HepG2 (cell line): ENCODE measurements around the gene RPS6KA5. TPM values are rescaled to one million over a fixed set of nuclear protein-coding genes. Genes with fewer than 3 reads are reported as not detected.
"Not testable (repeated sequence)": the region's sequence is repeated elsewhere in the genome, so short reads cannot be mapped to it uniquely, and the experiment has no call there.

Experiments
- ATAC-seq: fragments of 200-7000 bp; cut with Tn5 transposase; 3 replicates; pipeline ENCODE4 v1.9.1; 2020; ENCODE audit warnings: mild to moderate bottlenecking, moderate library complexity
- BruUV-seq: library from RNA; stranded (reverse); fragments of 400-500 nt; replicated peaks from 2 replicates; lab custom pipeline; 2021; lab: Mats Ljungman, UMichigan
- CTCF ChIA-PET: fragments of 300-600 bp; formaldehyde crosslinking; extraction: SDS; loops from one replicate; lab custom pipeline; 2021; ENCODE audit warnings: low total read pairs, inconsistent platforms, low intra/inter-chr PET ratio; lab: Yijun Ruan, JAX
- POLR2A ChIA-PET: fragments of 350-600 bp; sonication (Branson Sonifier 250); formaldehyde crosslinking; loops from one replicate; lab custom pipeline; 2020; ENCODE audit warnings: antibody characterized with exemption, inconsistent platforms; lab: Yijun Ruan, JAX
- DNase-seq: peaks from one replicate; pipeline ENCODE4 v3.0.0-alpha.2; 2015; ENCODE audit warnings: low spot score
- FAIRE-seq: peaks from 3 replicates; lab custom pipeline; 2011; peaks lifted over from hg19 to GRCh38; lab: Jason Lieb, UNC
- H2AFZ ChIP-seq: one replicate; pipeline ENCODE4 v1.6.1; 2011; ENCODE audit warnings: low read length, inconsistent platforms
- H3K27ac ChIP-seq: fragments of 300-600 bp; 3 replicates; pipeline ENCODE4 v1.8.0; 2011; ENCODE audit warnings: mixed run types, mild to moderate bottlenecking, mixed read lengths, low read length, inconsistent platforms; ENCODE audit not compliant: insufficient read depth; ENCODE audit errors: extremely low read length
- H3K27me3 ChIP-seq, 2 experiments: fragments of 200-600 bp in 1 of 2; 2 replicates in 1 of 2; 3 replicates in 1 of 2; pipeline versions ENCODE4 v1.6.0 to v1.8.0; 2011; ENCODE audit warnings: low read length in 2 of 2, mild to moderate bottlenecking in 2 of 2, moderate library complexity in 2 of 2, inconsistent platforms in 1 of 2; ENCODE audit not compliant: insufficient read depth in 2 of 2, control insufficient read depth in 1 of 2
- H3K36me3 ChIP-seq, 2 experiments: fragments of 200-600 bp in 1 of 2; replicated peaks in 1 of 2; 2 replicates in 1 of 2; 3 replicates in 1 of 2; pipeline versions ENCODE4 v1.5.1 to v1.8.0; 2011; ENCODE audit warnings: low read length in 2 of 2, inconsistent platforms in 1 of 2; ENCODE audit not compliant: insufficient read depth in 2 of 2, control insufficient read depth in 1 of 2
- H3K4me1 ChIP-seq: 2 replicates; pipeline ENCODE4 v1.5.1; 2012; ENCODE audit warnings: low read length, inconsistent platforms; ENCODE audit not compliant: insufficient read depth
- H3K4me2 ChIP-seq: 2 replicates; pipeline ENCODE4 v1.6.0; 2011; ENCODE audit warnings: low read depth, low read length, inconsistent platforms
- H3K4me3 ChIP-seq, 3 experiments: fragments of 200-600 bp in 1 of 3; sonication (generic), shearing (Covaris generic) in 1 of 3; replicated peaks in 1 of 3; 2 replicates each; pipeline ENCODE4 v1.5.1; 2011 to 2016; ENCODE audit warnings: low read length in 3 of 3, inconsistent platforms in 2 of 3, low read depth in 2 of 3, mild to moderate bottlenecking in 2 of 3, control low read depth in 1 of 3, mixed read lengths in 1 of 3; ENCODE audit not compliant: insufficient read depth in 1 of 3
- H3K79me2 ChIP-seq: one replicate; pipeline ENCODE4 v1.6.1; 2011; ENCODE audit warnings: low read length, inconsistent platforms; ENCODE audit not compliant: insufficient read depth
- H3K9ac ChIP-seq: 2 replicates; pipeline ENCODE4 v1.6.0; 2011; ENCODE audit warnings: mild to moderate bottlenecking, low read depth, low read length, inconsistent platforms; ENCODE audit not compliant: insufficient read depth
- H3K9me3 ChIP-seq: 2 replicates; pipeline ENCODE4 v1.5.1; 2012; ENCODE audit warnings: mild to moderate bottlenecking, low read length
- H4K20me1 ChIP-seq: 2 replicates; pipeline ENCODE4 v1.6.0; 2011; ENCODE audit warnings: inconsistent platforms, mild to moderate bottlenecking, low read length, moderate library complexity; ENCODE audit not compliant: insufficient read depth
- KAT2B ChIP-seq: fragments of 150-350 bp; IDR thresholded peaks from 2 replicates; pipeline ENCODE4 v1.6.1; 2014; ENCODE audit warnings: low read depth, low read length, borderline replicate concordance
- RARG ChIP-seq: sonication (generic); formaldehyde crosslinking; IDR thresholded peaks from 2 replicates; pipeline ENCODE4 v1.4.0; 2020; ENCODE audit warnings: low read depth, mild to moderate bottlenecking, missing genetic modification reagents
- WGBS: methylation state at CpG from one replicate; pipeline ENCODE4 v1.1.6; 2017; ENCODE audit warnings: low lambda C conversion rate; 5-methylcytosine and 5-hydroxymethylcytosine counted together
- in situ Hi-C: cut with HindIII; loops from 2 replicates; pipeline ENCODE4 v1.10.0; 2017; ENCODE audit warnings: low pct_unique_long_range_greater_than_20kb; ENCODE audit not compliant: extremely low pct_ligation_motif_present
- intact Hi-C: fragments of 100-400 bp; cut with micrococcal nuclease; formaldehyde crosslinking; loops from one replicate; pipeline ENCODE4 v1.10.0; 2022; ENCODE audit not compliant: unreplicated experiment
- polyA plus RNA-seq, 8 experiments: library from polyadenylated mRNA; depleted of rRNA in 3 of 8; stranded (reverse) in 7 of 8; unstranded in 1 of 8; fragments of >200 nt; fragmentation: Illumina TruSeq in 4 of 8; extraction: Trizol in 4 of 8; gene quantifications; 2 replicates each; pipeline versions ENCODE4 v1.2.1 to v1.2.3, GENCODE V29; 2011 to 2016; ENCODE audit warnings: low read depth in 4 of 8, missing spikeins in 1 of 8, mixed read lengths in 1 of 8; ENCODE audit not compliant: insufficient read depth in 1 of 8
- total RNA-seq, 5 experiments: library from RNA; depleted of rRNA; stranded (reverse); fragments of >200 nt; fragmentation: Illumina TruSeq; extraction: Trizol; gene quantifications; 2 replicates each; pipeline ENCODE4 v1.2.3, GENCODE V29; 2016; ENCODE audit warnings: low read depth in 1 of 5

The RPS6KA5 gene
- total and polyA plus RNA-seq, 2 of the 13 experiments (the other 11 are each of a cell fraction or from before 2014, with no cell fraction given) = 0.50 to 0.58 TPM

GRCh38 chr14:90839024-90839888 lies 221.2 kb downstream of the RPS6KA5 start:
- FAIRE-seq = no peak
- H3K4me1 ChIP-seq = peaks cover 8% of the 10 kb centered on the region; the same call in 1 of the 2 replicates
- peak overlapping the region; percentile 73 for H2AFZ ChIP-seq
- no peak overlapping the region for H3K9ac ChIP-seq
- POLR2A ChIA-PET = no interaction called here
- 48% methylated on average over 10 of the region's 10 CpGs for WGBS
- intact Hi-C loops = no loop called here
- no peaks in the 10 kb centered on the region for H3K36me3 ChIP-seq
- TF ChIP-seq KAT2B (no peak), RARG (CRISPR knock-in tag) (no peak)
- TF ChIP-seq, all 625 proteins: peak for 0
- Histone ChIP-seq H3K27ac (no peak overlapping the region), H3K27me3 (no peaks in the 10 kb centered on the region), H3K9me3 (no peaks in the 10 kb centered on the region), H3K79me2 (no peaks in the 10 kb centered on the region), H3K4me2 (peak overlapping the region; percentile 14; the same call in 1 of the 2 replicates), H4K20me1 (no peaks in the 10 kb centered on the region), H3K4me3 (no peak overlapping the region)
- DNase-seq (no peak), ATAC-seq (peak; percentile 51)
- no TSS peak for BruUV-seq
- in situ Hi-C loops = no loop called here
- CTCF ChIA-PET = no interaction called here

GRCh38 chr14:90838531-90838930 lies 221.9 kb downstream of the RPS6KA5 start:
- H3K9ac ChIP-seq, POLR2A ChIA-PET: not testable (repeated sequence)

More at GRCh38 chr14:90838531-90838930, 221.9 kb downstream of the RPS6KA5 start:
- H3K36me3 ChIP-seq, H3K4me3 ChIP-seq, BruUV-seq, in situ Hi-C loops, H3K4me2 ChIP-seq, H3K9me3 ChIP-seq, intact Hi-C loops, H2AFZ ChIP-seq, H3K4me1 ChIP-seq, H4K20me1 ChIP-seq, ATAC-seq, H3K27me3 ChIP-seq, DNase-seq, H3K27ac ChIP-seq, FAIRE-seq, CTCF ChIA-PET, H3K79me2 ChIP-seq: not testable (repeated sequence)
- WGBS = 43% methylated on average over 8 of the region's 8 CpGs
